Measurements from ENCODE around the gene ZNF385B.

- TF ChIP-seq CTCF (IDR thresholded peaks at IDR 0.05) (no peak), GABPA (IDR thresholded peaks at IDR 0.05; ENCODE audit: low read depth) (no peak), RAD21 (IDR thresholded peaks at IDR 0.05; ENCODE audit: low read length) (no peak), USF2 (IDR thresholded peaks at IDR 0.05; ENCODE audit: borderline replicate concordance, low read depth, low read length) (no peak), SMC3 (IDR thresholded peaks at IDR 0.05; ENCODE audit: low read depth, low read length) (no peak), POLR2AphosphoS5 (IDR thresholded peaks at IDR 0.05; ENCODE audit: low read depth, low read length) (no peak), PBX3 (IDR thresholded peaks at IDR 0.05) (no peak)
These were observed 382.6 kb downstream of the ZNF385B start for GRCh38 chr2:179478771-179479170.
